Progenitor cell of endocrine pancreas (in vitro differentiated cells): ENCODE measurements around the gene CAB39. TPM values are rescaled to one million over a fixed set of nuclear protein-coding genes. Genes with fewer than 3 reads are reported as not detected.

Source experiments
- DNase-seq: peaks from one replicate; pipeline ENCODE4 v3.0.0; 2021; ENCODE audit warnings: low spot score; ENCODE audit not compliant: unreplicated experiment
- H3K27ac Mint-ChIP-seq: 2 replicates; pipeline ENCODE4 v1.8.0; 2021; ENCODE audit warnings: mild to moderate bottlenecking, moderate library complexity, mixed read lengths
- H3K27me3 Mint-ChIP-seq: 2 replicates; pipeline ENCODE4 v1.8.0; 2021; ENCODE audit warnings: mixed read lengths
- H3K36me3 Mint-ChIP-seq: 2 replicates; pipeline ENCODE4 v1.8.0; 2022; ENCODE audit warnings: mixed read lengths; ENCODE audit not compliant: insufficient read depth
- H3K4me1 Mint-ChIP-seq: 2 replicates; pipeline ENCODE4 v1.8.0; 2021; ENCODE audit warnings: low read depth, mixed read lengths
- H3K4me3 Mint-ChIP-seq: 2 replicates; pipeline ENCODE4 v1.8.0; 2021; ENCODE audit warnings: low read depth, mild to moderate bottlenecking, moderate library complexity, mixed read lengths
- H3K9me3 Mint-ChIP-seq: 2 replicates; pipeline ENCODE4 v1.8.0; 2021; ENCODE audit warnings: low read depth, mixed read lengths
- total RNA-seq: library from RNA; stranded (reverse); gene quantifications from 2 replicates; pipeline ENCODE4 v1.2.1, GENCODE V29; 2021
- TF ChIP-seq, protein P1 (sequence below): fragments of 200-600 bp; sonication (generic); IDR thresholded peaks from one replicate; pipeline ENCODE4 v1.5.0; 2021; ENCODE audit warnings: antibody characterized with exemption, mild to moderate bottlenecking; ENCODE audit not compliant: unreplicated experiment

The CAB39 gene
- total RNA-seq, 1 donor from 2014 or later = 44.1 TPM

DNA sequence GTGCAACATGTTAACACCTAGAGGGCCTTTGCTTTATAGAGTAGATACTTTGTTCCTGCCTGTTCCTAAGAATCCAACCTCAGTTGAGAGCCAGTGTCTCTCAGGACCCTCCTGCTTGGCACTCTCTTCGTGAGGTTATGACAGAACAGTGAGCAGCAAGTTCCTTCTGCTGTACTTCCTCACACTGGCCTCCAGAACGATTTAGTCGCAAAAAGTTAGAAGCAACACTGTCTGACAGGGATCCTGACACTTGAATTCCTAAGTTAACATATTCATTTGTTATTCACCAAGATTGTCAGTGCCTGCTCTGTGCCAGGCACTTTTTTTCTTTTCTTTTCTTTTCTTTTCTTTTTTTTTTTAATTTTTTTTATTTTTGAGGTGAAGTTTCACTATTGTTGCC lies 95.1 kb downstream of the CAB39 start:
- Mint-ChIP-seq H3K27ac (no peak overlapping the region), H3K27me3 (no peaks in the 10 kb centered on the region), H3K4me1 (no peaks in the 10 kb centered on the region), H3K9me3 (peaks cover 4% of the 10 kb centered on the region), H3K4me3 (no peak overlapping the region), H3K36me3 (peaks cover 26% of the 10 kb centered on the region)
- no peak for DNase-seq
- TF ChIP-seq, protein P1, sequence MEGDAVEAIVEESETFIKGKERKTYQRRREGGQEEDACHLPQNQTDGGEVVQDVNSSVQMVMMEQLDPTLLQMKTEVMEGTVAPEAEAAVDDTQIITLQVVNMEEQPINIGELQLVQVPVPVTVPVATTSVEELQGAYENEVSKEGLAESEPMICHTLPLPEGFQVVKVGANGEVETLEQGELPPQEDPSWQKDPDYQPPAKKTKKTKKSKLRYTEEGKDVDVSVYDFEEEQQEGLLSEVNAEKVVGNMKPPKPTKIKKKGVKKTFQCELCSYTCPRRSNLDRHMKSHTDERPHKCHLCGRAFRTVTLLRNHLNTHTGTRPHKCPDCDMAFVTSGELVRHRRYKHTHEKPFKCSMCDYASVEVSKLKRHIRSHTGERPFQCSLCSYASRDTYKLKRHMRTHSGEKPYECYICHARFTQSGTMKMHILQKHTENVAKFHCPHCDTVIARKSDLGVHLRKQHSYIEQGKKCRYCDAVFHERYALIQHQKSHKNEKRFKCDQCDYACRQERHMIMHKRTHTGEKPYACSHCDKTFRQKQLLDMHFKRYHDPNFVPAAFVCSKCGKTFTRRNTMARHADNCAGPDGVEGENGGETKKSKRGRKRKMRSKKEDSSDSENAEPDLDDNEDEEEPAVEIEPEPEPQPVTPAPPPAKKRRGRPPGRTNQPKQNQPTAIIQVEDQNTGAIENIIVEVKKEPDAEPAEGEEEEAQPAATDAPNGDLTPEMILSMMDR = no peak

DNA sequence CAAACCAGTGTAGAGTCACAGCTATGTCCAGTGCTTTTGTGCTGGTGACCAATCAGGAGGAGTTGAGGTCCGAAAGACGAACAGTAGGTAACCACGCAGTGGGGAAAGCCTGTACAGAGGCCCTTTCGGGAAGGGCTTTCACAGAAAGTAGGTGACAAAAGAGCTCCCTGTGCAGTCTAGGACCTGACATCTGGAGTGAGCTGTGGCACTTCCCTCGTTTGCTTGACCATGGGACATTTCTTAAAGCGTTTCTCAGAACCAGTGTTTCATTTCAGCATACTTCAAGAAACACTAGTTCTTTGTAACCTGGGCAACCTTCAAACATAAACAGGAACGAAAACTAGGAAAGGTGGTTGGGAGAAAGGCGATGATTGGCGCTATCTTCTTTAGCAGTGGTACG lies 96.4 kb downstream of the CAB39 start:
- Mint-ChIP-seq H3K4me3 (no peak overlapping the region), H3K9me3 (no peaks in the 10 kb centered on the region), H3K27me3 (no peaks in the 10 kb centered on the region), H3K36me3 (peaks cover 17% of the 10 kb centered on the region), H3K4me1 (no peaks in the 10 kb centered on the region), H3K27ac (no peak overlapping the region)
- no peak for DNase-seq
- TF ChIP-seq, protein P1 = no peak

DNA sequence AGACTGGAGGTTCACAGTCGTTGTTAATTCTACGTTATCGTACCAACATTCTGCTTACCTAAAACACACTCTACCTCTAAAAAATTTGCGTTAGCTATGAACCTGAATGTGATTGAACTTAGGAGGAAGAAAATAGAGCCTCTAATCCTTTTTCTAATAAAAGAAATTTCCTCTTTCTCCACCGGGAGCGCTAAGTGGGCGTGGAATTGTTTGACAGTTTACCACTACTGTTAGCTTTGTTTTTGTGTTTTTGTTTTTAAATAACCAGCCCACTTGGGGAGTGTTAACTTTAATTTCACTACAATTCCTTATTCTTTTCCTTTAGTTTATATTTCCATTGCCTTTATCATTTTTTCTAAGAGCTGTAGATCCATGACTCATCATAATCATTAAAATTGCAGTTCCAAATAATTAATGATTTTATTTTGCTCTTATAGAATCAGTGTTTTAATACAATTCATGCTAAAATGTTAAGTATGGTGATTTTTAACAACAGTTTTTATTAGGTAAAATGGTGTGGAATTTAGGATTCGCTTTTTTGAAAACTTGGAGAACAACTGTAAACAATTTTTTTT lies 97.1 kb downstream of the CAB39 start:
- Mint-ChIP-seq H3K36me3 (peaks cover 14% of the 10 kb centered on the region), H3K4me1 (no peaks in the 10 kb centered on the region), H3K27me3 (no peaks in the 10 kb centered on the region), H3K27ac (no peak overlapping the region), H3K4me3 (no peak overlapping the region), H3K9me3 (no peaks in the 10 kb centered on the region)
- TF ChIP-seq, protein P1 = no peak
- no peak for DNase-seq

DNA sequence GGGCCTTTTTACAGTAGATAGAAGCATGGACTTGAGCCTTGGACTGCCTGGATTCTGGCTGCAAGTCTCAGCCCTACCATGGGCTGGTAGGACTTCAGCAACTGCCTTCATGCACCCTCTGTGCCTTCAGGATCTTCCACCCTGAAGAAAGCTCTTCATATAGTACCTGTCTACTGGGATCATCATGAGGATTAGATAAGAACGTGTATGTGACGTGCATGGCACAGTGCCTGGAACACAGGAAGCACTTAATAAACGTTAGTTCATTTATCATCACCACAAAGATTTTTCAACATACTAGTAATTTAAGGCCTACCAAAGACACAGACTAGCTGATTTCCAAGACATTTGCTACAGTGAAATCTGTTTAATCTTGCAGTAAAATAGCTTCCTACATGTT lies 98.9 kb downstream of the CAB39 start:
- TF ChIP-seq, protein P1 = no peak
- H3K36me3 Mint-ChIP-seq = peaks cover 16% of the 10 kb centered on the region
- no peaks in the 10 kb centered on the region for H3K9me3 Mint-ChIP-seq
- H3K27me3 Mint-ChIP-seq = no peaks in the 10 kb centered on the region
- no peak overlapping the region for H3K27ac Mint-ChIP-seq
- no peak for DNase-seq
- H3K4me3 Mint-ChIP-seq = no peak overlapping the region
- H3K4me1 Mint-ChIP-seq = no peaks in the 10 kb centered on the region

DNA sequence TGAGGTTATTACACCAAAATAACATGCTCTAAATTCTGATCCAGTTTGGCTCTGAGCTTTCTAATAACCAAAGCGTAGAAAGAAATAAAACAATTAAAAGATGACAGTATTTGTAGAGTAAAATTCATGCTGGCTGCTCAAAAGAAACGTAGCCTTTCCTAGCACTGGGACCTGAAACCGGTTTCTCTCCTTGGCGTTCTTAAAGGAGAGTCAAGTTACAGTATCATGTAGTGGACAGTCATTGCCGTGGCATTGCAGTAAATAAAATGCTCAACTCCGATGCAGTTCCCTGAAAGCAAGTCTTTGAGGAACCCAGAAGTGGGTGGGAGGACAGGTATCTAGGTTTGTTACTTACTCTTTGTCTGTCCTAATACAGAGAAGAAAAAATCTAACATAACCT lies 99.4 kb downstream of the CAB39 start:
- Mint-ChIP-seq H3K4me1 (peaks cover 4% of the 10 kb centered on the region), H3K27ac (no peak overlapping the region), H3K4me3 (no peak overlapping the region), H3K9me3 (no peaks in the 10 kb centered on the region), H3K36me3 (peaks cover 16% of the 10 kb centered on the region), H3K27me3 (no peaks in the 10 kb centered on the region)
- DNase-seq = no peak
- TF ChIP-seq, protein P1 = no peak
